Subcutaneous adipose tissue (tissue), 4 donors: ENCODE data around the gene PTPRD. TPM values are rescaled to one million over a fixed set of nuclear protein-coding genes. Genes with fewer than 3 reads are reported as not detected.

Experiments used
- CTCF ChIP-seq: fragments of 450-650 bp; IDR thresholded peaks from one replicate; pipeline ENCODE4 v1.5.1; 2016; ENCODE audit warnings: low read depth, mild to moderate bottlenecking, control low read depth, antibody characterized with exemption, moderate library complexity
- total RNA-seq, 4 donors: library from RNA; depleted of rRNA; stranded (reverse); fragments of >200 nt; gene quantifications; one replicate each; pipeline ENCODE4 v1.1.0, GENCODE V29; 2016

Gene PTPRD
- total RNA-seq, 4 donors from 2014 or later, result 5.1 to 17.3 (median 12.1) TPM

DNA sequence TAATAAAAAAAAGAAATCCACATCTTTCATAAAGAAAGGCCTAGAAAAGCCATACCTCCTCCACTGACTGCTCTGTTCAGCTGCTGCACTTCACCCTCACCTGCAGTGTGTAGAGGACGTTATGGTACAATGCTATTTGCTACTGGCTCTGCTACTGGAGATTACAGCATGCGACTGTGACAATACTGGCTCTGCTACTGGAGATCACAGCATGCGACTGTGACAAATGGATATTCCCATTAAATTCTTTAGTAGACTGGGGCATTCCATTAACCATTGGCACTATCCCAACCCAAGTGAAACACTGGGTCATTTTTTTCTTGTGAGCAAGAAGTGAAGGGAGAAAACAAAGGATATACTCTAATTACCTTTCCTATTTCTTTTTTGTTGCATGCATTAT lies 1749.7 kb downstream of the PTPRD start:
- no peak for TF ChIP-seq CTCF

GRCh38 chr9:8860925-8861324 lies 1751.9 kb downstream of the PTPRD start:
- no peak for TF ChIP-seq CTCF

DNA sequence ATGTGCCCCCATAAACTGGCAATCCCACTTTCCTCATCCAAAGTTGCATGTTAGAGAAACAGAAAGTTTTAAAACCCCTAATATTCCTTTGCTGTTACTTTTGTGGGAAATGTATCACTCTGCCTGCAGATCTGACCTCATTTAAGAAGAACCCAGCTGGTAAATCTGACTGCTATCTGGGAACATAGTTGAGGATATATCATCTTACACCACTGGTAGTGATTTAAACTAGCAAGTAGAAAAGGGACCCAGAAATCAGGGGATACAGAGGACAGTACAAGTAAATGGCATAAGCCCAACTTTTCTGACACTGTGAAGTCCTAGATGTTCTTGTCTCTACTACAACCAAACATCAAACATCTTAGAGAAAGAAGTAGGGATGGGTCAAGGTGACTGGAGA lies 1752.7 kb downstream of the PTPRD start:
- no peak for TF ChIP-seq CTCF

DNA sequence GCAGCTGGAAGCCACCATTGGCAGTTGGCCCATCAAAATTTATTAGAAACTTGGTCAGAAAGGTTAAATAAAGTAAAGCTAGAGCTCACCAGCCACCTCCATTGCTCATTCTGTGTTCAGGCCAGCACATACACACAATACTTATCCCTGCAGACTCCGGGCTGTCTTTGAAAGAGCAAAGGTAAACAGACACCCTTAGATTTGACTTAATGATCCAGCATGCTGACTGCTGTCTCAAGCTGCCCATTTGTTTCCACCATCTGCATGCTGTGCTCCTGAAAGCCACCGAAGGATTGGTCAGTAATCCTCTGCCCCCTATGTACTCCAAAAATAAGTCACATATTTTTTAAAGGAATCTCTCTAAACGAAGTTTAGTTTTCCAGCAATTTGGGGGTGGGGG lies 1753.4 kb downstream of the PTPRD start:
- no peak for TF ChIP-seq CTCF

GRCh38 chr9:8858596-8859161 lies 1754.1 kb downstream of the PTPRD start:
- TF ChIP-seq CTCF, result no peak

DNA sequence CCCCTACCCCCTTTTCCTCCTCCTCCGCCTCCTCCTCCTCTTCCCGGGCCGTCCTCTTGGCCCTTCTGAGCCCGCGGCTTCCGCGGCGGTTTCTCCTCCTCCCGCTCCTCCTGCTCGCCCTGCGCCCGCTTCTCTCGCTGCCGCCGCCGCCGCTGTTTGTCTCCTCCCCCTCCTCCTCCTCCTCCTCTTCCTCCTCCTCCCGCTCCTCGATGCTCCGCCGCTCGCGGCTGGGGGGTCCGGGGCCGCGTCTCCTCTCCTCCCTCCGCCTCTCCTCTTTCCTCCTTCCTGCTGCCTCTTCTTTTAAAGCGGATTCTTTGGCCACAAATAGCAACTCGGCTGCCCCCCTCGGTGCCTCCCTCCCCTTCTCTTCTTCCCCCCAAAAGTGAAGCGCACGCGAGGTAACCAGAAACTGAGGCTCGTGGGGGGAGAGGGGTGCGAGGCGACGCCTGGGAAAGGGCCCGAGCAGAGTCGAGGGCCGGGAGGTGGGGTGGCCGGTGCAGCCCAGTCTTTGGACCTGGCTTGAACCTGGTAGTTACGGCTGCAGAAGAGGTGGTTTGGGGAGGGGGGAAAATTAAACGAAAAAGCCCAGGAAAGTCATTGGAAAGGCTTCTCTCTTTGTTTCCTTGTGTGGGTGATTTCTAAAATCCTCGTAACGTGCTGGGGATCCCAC lies 1754.7 kb downstream of the PTPRD start:
- TF ChIP-seq CTCF, result no peak

- TF ChIP-seq CTCF, result no peak
Measured at GRCh38 chr9:8857068-8857925, 1755.5 kb downstream of the PTPRD start.
